ENCODE measurements around the gene CYLD. TPM values are rescaled to one million over a fixed set of nuclear protein-coding genes. Genes with fewer than 3 reads are reported as not detected.

CYLD gene
- total and polyA plus RNA-seq, 12 donors: 17.5 to 78.3 (median 48.7) TPM

DNA sequence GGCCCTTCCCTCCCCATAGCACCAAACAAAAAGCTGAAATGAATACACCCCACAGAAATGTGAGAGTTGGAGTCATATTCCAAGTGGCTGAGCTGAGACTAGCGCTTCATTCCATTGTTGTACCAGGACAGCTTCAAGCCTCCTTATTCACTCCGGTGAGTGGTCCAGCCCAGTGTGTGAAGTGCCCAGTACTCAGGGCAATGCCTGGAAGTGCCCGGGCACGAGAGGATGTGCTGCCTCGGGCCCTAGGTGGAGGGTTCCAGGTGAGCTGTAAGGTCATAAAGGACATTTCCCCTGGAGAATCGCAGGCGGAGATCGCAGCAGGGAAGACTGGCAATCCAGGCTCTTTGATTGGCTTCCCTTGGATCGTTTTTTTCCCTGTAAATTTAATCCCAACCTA, 5.4 kb upstream of the CYLD start:
- intact Hi-C loops (cut with DNase I): no loop called here
- H3K27me3 ChIP-seq: no peaks in the 10 kb centered on the region
- peaks cover 4 to 5% of the 10 kb centered on the region in 2 donors for H3K4me1 ChIP-seq (replicated peaks in 1 of 2)
- DNase-seq: peak in 1 of 7 donors; percentile 14
- WGBS, 4 donors: 78 to 91% (median 82%) methylated on average over 8 to 9 of the region's 9 CpGs
- no peaks in the 10 kb centered on the region for H3K9me3 ChIP-seq (replicated peaks in 1 of 3)
- TF ChIP-seq POLR2A (IDR thresholded peaks at IDR 0.05): no peak
- TF ChIP-seq, protein P1, sequence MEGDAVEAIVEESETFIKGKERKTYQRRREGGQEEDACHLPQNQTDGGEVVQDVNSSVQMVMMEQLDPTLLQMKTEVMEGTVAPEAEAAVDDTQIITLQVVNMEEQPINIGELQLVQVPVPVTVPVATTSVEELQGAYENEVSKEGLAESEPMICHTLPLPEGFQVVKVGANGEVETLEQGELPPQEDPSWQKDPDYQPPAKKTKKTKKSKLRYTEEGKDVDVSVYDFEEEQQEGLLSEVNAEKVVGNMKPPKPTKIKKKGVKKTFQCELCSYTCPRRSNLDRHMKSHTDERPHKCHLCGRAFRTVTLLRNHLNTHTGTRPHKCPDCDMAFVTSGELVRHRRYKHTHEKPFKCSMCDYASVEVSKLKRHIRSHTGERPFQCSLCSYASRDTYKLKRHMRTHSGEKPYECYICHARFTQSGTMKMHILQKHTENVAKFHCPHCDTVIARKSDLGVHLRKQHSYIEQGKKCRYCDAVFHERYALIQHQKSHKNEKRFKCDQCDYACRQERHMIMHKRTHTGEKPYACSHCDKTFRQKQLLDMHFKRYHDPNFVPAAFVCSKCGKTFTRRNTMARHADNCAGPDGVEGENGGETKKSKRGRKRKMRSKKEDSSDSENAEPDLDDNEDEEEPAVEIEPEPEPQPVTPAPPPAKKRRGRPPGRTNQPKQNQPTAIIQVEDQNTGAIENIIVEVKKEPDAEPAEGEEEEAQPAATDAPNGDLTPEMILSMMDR (IDR thresholded peaks at IDR 0.05): no peak
- H3K27ac ChIP-seq: no peak overlapping the region
- H3K4me3 ChIP-seq: no peak overlapping the region
- no peaks in the 10 kb centered on the region for H3K36me3 ChIP-seq (replicated peaks in 1 of 2)

DNA sequence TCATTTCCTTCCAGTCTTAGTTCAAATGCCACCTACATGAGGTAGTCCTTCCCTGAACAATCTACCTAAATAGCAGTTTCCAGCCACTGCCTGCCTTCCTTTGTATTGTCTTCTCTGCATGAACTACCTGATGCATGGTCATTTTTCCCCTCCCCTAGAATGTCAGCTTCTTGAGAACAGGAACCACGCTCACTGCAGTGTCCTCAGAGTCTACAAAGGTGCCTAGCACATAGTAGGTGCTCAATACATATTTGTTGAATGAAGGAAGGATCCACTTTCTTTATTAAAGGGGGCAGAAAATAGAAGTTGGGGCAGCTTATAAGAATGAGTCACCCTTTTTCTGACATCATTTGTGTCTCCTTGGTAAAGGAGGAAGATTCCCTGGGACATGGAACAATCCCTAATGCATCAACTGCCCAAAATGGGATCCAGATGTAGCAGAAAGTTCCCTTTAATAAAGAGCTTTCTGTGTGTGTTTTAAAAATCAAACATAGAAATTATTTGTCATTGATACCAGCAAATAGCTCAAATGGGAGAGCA, 4.4 kb upstream of the CYLD start:
- Histone ChIP-seq H3K4me1 (replicated peaks in 1 of 2) (peaks cover 4 to 5% of the 10 kb centered on the region in 2 donors), H3K9me3 (replicated peaks in 1 of 3) (no peaks in the 10 kb centered on the region), H3K4me3 (no peak overlapping the region), H3K27ac (no peak overlapping the region), H3K27me3 (no peaks in the 10 kb centered on the region), H3K36me3 (replicated peaks in 1 of 2) (no peaks in the 10 kb centered on the region)
- DNase-seq: no peak
- WGBS, 4 donors: 85 to 100% (median 95%) methylated on average over 1 of the region's 1 CpG
- intact Hi-C loops (cut with DNase I): no loop called here
- TF ChIP-seq POLR2A (IDR thresholded peaks at IDR 0.05): no peak
- TF ChIP-seq, protein P1 (IDR thresholded peaks at IDR 0.05): no peak

DNA sequence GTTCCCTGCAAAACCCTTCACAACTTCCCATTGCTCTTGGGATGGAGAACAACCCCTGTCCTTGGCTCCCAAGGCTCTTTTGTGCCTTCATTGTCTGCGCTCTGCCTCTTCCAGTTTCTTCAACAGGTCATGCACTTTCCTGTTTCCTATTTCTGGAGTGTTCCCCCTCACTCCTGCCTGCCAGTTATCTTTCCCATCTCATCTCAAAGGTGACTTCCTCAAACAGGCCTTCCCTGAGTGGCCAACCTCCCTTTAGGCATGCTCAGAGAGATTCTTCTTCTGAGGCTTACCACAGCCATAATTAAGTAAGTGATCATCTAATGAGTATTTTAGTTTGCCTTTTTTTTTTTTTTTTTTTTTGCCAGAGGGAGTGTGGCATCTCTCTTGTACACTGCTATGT, 2.9 kb upstream of the CYLD start:
- 88 to 97% (median 92%) methylated on average over 1 of the region's 1 CpG for WGBS, 4 donors

DNA sequence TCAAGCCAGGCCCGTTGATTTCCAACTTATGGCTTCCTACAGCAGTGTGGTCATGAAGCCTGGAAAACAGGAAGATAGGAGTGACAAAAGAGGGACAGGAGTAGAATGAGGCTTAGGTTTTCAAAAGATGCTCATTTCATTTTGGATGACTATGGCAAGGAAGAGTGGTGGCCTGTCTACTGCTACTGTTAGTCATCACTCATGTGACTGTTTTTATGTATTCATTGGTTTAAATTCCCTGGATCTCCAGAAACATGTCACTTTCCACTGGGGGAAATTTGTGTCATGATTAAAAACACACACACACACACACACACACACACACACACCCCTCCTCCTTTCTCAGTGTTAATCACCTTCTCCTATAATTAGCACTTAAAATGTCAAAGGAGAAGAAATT, 1.1 kb upstream of the CYLD start:
- Histone ChIP-seq H3K27me3 (no peaks in the 10 kb centered on the region), H3K4me3 (no peak overlapping the region), H3K9me3 (replicated peaks in 1 of 3) (no peaks in the 10 kb centered on the region), H3K4me1 (replicated peaks in 1 of 2) (peaks cover 12 to 30% of the 10 kb centered on the region in 2 donors), H3K27ac (no peak overlapping the region), H3K36me3 (replicated peaks in 1 of 2) (no peaks in the 10 kb centered on the region)
- 75 to 94% (median 83%) methylated on average over 1 of the region's 1 CpG for WGBS, 4 donors
- TF ChIP-seq, protein P1 (IDR thresholded peaks at IDR 0.05): no peak
- TF ChIP-seq POLR2A (IDR thresholded peaks at IDR 0.05): no peak
- intact Hi-C loops (cut with DNase I): no loop called here
- no peak for DNase-seq

More for the DNA sequence above, 2.9 kb upstream of the CYLD start:
- no peak overlapping the region for H3K4me3 ChIP-seq
- H3K9me3 ChIP-seq (replicated peaks in 1 of 3): no peaks in the 10 kb centered on the region
- H3K36me3 ChIP-seq (replicated peaks in 1 of 2): no peaks in the 10 kb centered on the region
- intact Hi-C loops (cut with DNase I): no loop called here
- peaks cover 5 to 15% of the 10 kb centered on the region in 2 donors for H3K4me1 ChIP-seq (replicated peaks in 1 of 2)
- no peak overlapping the region for H3K27ac ChIP-seq
- no peaks in the 10 kb centered on the region for H3K27me3 ChIP-seq
- no peak for DNase-seq
- no peak for TF ChIP-seq POLR2A (IDR thresholded peaks at IDR 0.05)
- TF ChIP-seq, protein P1 (IDR thresholded peaks at IDR 0.05): no peak

All from adrenal gland (tissue), 12 donors.